Measurements from ENCODE around the gene GCLC. TPM values are rescaled to one million over a fixed set of nuclear protein-coding genes. Genes with fewer than 3 reads are reported as not detected.

The GCLC gene
- 10 to 100 TPM; 21.0 to 23.8 TPM for total RNA-seq

- peaks cover 51% of the 10 kb centered on the region for H3K4me1 Mint-ChIP-seq
- peaks cover 1% of the 10 kb centered on the region for H3K9me3 Mint-ChIP-seq
- peak within 1 kb of the TSS; percentile 95 for H3K27ac Mint-ChIP-seq
- H3K27me3 Mint-ChIP-seq: peaks cover 16% of the 10 kb centered on the region
- peak; percentile 88 for DNase-seq
- H3K36me3 Mint-ChIP-seq (ENCODE audit: low read depth): peaks cover 10% of the 10 kb centered on the region
- POLR2A ChIA-PET: no interaction called here
- CTCF ChIA-PET: interaction anchor here (0.8 to 1.9 kb wide), 5 partner anchors 10 to 97 kb away, joined by 3 to 6 read pairs (median 4); no protein-coding TSS in a partner anchor
- H3K4me3 Mint-ChIP-seq: peak within 1 kb of the TSS; percentile 94
These were observed at the start of gene GCLC for GRCh38 chr6:53544470-53545308. GCLC (minus strand) TSS chr6:53545101; CDS start chr6:53544645, 456 bp downstream.

- DNase-seq: no peak
- H3K27me3 Mint-ChIP-seq: no peaks in the 10 kb centered on the region
- H3K4me3 Mint-ChIP-seq: no peak overlapping the region
- peaks cover 3% of the 10 kb centered on the region for H3K9me3 Mint-ChIP-seq
- no peak overlapping the region for H3K27ac Mint-ChIP-seq
- H3K36me3 Mint-ChIP-seq (ENCODE audit: low read depth): no peaks in the 10 kb centered on the region
- CTCF ChIA-PET: interaction anchor here (0.9 to 1.5 kb wide), 4 partner anchors 14 to 36 kb away, joined by 3 read pairs; no protein-coding TSS in a partner anchor
- POLR2A ChIA-PET: no interaction called here
- no peaks in the 10 kb centered on the region for H3K4me1 Mint-ChIP-seq
These were observed 49.7 kb upstream of the GCLC start for GRCh38 chr6:53594596-53594995.

- CTCF ChIA-PET: interaction anchor here (1.5 kb wide), 1 partner anchor 19 kb away, joined by 3 read pairs; no protein-coding TSS in a partner anchor
- no peaks in the 10 kb centered on the region for H3K4me1 Mint-ChIP-seq
- POLR2A ChIA-PET: no interaction called here
- no peak for DNase-seq
- peaks cover 3% of the 10 kb centered on the region for H3K9me3 Mint-ChIP-seq
- no peaks in the 10 kb centered on the region for H3K36me3 Mint-ChIP-seq (ENCODE audit: low read depth)
- H3K4me3 Mint-ChIP-seq: no peak overlapping the region
- H3K27me3 Mint-ChIP-seq: peaks cover 1% of the 10 kb centered on the region
- no peak overlapping the region for H3K27ac Mint-ChIP-seq
These were observed 48.1 kb upstream of the GCLC start for GRCh38 chr6:53593001-53593488.

GRCh38 chr6:53591873-53592272 lies 47.0 kb upstream of the GCLC start:
- ChIA-PET CTCF (interaction anchor here (0.6 to 0.9 kb wide), 2 partner anchors 56 to 151 kb away, joined by 3 to 4 read pairs; no protein-coding TSS in a partner anchor), POLR2A (no interaction called here)
- Mint-ChIP-seq H3K27ac (no peak overlapping the region), H3K4me1 (no peaks in the 10 kb centered on the region), H3K9me3 (no peaks in the 10 kb centered on the region), H3K36me3 (ENCODE audit: low read depth) (no peaks in the 10 kb centered on the region), H3K4me3 (no peak overlapping the region), H3K27me3 (peaks cover 1% of the 10 kb centered on the region)
- DNase-seq: no peak

GRCh38 chr6:53588816-53589509 lies 44.1 kb upstream of the GCLC start:
- ChIA-PET POLR2A (no interaction called here), CTCF (no interaction called here)
- no peak for DNase-seq
- H3K27me3 Mint-ChIP-seq: peaks cover 1% of the 10 kb centered on the region
- no peak overlapping the region for H3K4me3 Mint-ChIP-seq
- no peaks in the 10 kb centered on the region for H3K4me1 Mint-ChIP-seq
- no peaks in the 10 kb centered on the region for H3K36me3 Mint-ChIP-seq (ENCODE audit: low read depth)
- no peak overlapping the region for H3K27ac Mint-ChIP-seq
- no peaks in the 10 kb centered on the region for H3K9me3 Mint-ChIP-seq

GRCh38 chr6:53587291-53587690 lies 42.4 kb upstream of the GCLC start:
- no peak overlapping the region for H3K4me3 Mint-ChIP-seq
- peaks cover 1% of the 10 kb centered on the region for H3K27me3 Mint-ChIP-seq
- POLR2A ChIA-PET: no interaction called here
- CTCF ChIA-PET: no interaction called here
- no peaks in the 10 kb centered on the region for H3K36me3 Mint-ChIP-seq (ENCODE audit: low read depth)
- H3K4me1 Mint-ChIP-seq: peaks cover 9% of the 10 kb centered on the region
- no peaks in the 10 kb centered on the region for H3K9me3 Mint-ChIP-seq
- no peak overlapping the region for H3K27ac Mint-ChIP-seq
- no peak for DNase-seq

- no peak overlapping the region for H3K27ac Mint-ChIP-seq
- peaks cover 11% of the 10 kb centered on the region for H3K4me1 Mint-ChIP-seq
- H3K9me3 Mint-ChIP-seq: no peaks in the 10 kb centered on the region
- H3K27me3 Mint-ChIP-seq: peaks cover 1% of the 10 kb centered on the region
- CTCF ChIA-PET: interaction anchor here (1.3 kb wide), 1 partner anchor 9 kb away, joined by 3 read pairs; no protein-coding TSS in a partner anchor
- no peak for DNase-seq
- no peak overlapping the region for H3K4me3 Mint-ChIP-seq
- H3K36me3 Mint-ChIP-seq (ENCODE audit: low read depth): no peaks in the 10 kb centered on the region
- POLR2A ChIA-PET: no interaction called here
These were observed 40.5 kb upstream of the GCLC start for GRCh38 chr6:53585208-53585900.

- H3K27ac Mint-ChIP-seq: no peak overlapping the region
- no peak overlapping the region for H3K4me3 Mint-ChIP-seq
- no peak for DNase-seq
- peaks cover 11% of the 10 kb centered on the region for H3K4me1 Mint-ChIP-seq
- ChIA-PET CTCF (interaction anchor here (1.3 kb wide), 1 partner anchor 8 kb away, joined by 3 read pairs; no protein-coding TSS in a partner anchor), POLR2A (no interaction called here)
- no peaks in the 10 kb centered on the region for H3K36me3 Mint-ChIP-seq (ENCODE audit: low read depth)
- H3K9me3 Mint-ChIP-seq: no peaks in the 10 kb centered on the region
- peaks cover 1% of the 10 kb centered on the region for H3K27me3 Mint-ChIP-seq
These were observed 39.8 kb upstream of the GCLC start for GRCh38 chr6:53584726-53585125.

- H3K4me3 Mint-ChIP-seq: no peak overlapping the region
- H3K9me3 Mint-ChIP-seq: peaks cover under 1% of the 10 kb centered on the region
- no peaks in the 10 kb centered on the region for H3K27me3 Mint-ChIP-seq
- H3K27ac Mint-ChIP-seq: no peak overlapping the region
- POLR2A ChIA-PET: no interaction called here
- DNase-seq: no peak
- CTCF ChIA-PET: no interaction called here
- no peaks in the 10 kb centered on the region for H3K36me3 Mint-ChIP-seq (ENCODE audit: low read depth)
- H3K4me1 Mint-ChIP-seq: peaks cover 11% of the 10 kb centered on the region
These were observed 38.5 kb upstream of the GCLC start for GRCh38 chr6:53583451-53583850.

GRCh38 chr6:53582963-53583362 lies 38.1 kb upstream of the GCLC start:
- H3K4me3 Mint-ChIP-seq: no peak overlapping the region
- CTCF ChIA-PET: no interaction called here

GRCh38 chr6:53581856-53582255 lies 37.0 kb upstream of the GCLC start:
- CTCF ChIA-PET: no interaction called here
- no peak for DNase-seq
- Mint-ChIP-seq H3K9me3 (peaks cover 2% of the 10 kb centered on the region), H3K36me3 (ENCODE audit: low read depth) (no peaks in the 10 kb centered on the region), H3K27me3 (no peaks in the 10 kb centered on the region), H3K4me1 (peaks cover 11% of the 10 kb centered on the region), H3K27ac (no peak overlapping the region), H3K4me3 (no peak overlapping the region)
- POLR2A ChIA-PET: no interaction called here

More at GRCh38 chr6:53582963-53583362, 38.1 kb upstream of the GCLC start:
- Mint-ChIP-seq H3K27ac (no peak overlapping the region), H3K9me3 (peaks cover 2% of the 10 kb centered on the region), H3K36me3 (ENCODE audit: low read depth) (no peaks in the 10 kb centered on the region), H3K27me3 (no peaks in the 10 kb centered on the region), H3K4me1 (peaks cover 11% of the 10 kb centered on the region)
- no peak for DNase-seq
- POLR2A ChIA-PET: no interaction called here

GRCh38 chr6:53581173-53581773 lies 36.4 kb upstream of the GCLC start:
- Mint-ChIP-seq H3K36me3 (ENCODE audit: low read depth) (no peaks in the 10 kb centered on the region), H3K27ac (no peak overlapping the region), H3K4me1 (peaks cover 11% of the 10 kb centered on the region), H3K27me3 (no peaks in the 10 kb centered on the region), H3K9me3 (peaks cover 2% of the 10 kb centered on the region), H3K4me3 (no peak overlapping the region)
- ChIA-PET POLR2A (no interaction called here), CTCF (no interaction called here)
- DNase-seq: no peak
